Naive thymus-derived CD4-positive, alpha-beta T cell (primary cell): ENCODE data around the gene S100A10. TPM values are rescaled to one million over a fixed set of nuclear protein-coding genes. Genes with fewer than 3 reads are reported as not detected.

ENCODE experiments used
- ATAC-seq: fragments of 150-1000 bp; cut with Tn5 transposase; 2 replicates; pipeline ENCODE4 v1.10.0; 2021; ENCODE audit warnings: mild to moderate bottlenecking, moderate library complexity
- CTCF ChIA-PET: fragments of 350-600 bp; sonication (Branson Sonifier 250); formaldehyde crosslinking; loops from one replicate; lab custom pipeline; 2021; ENCODE audit warnings: antibody characterized with exemption; lab: Charles Lee
- POLR2A ChIA-PET: fragments of 350-600 bp; sonication (Branson Sonifier 250); formaldehyde crosslinking; loops from one replicate; lab custom pipeline; 2021; ENCODE audit warnings: antibody characterized with exemption, inconsistent platforms; lab: Charles Lee
- DNase-seq, 9 donors: peaks; one replicate each; pipeline versions ENCODE4 v3.0.0 to v3.0.0-alpha.2; 2020 to 2022; ENCODE audit warnings: mixed read lengths in 1 of 9
- H3K27ac ChIP-seq: one replicate; pipeline ENCODE4 v1.7.0; 2013; ENCODE audit warnings: mild to moderate bottlenecking, low read depth, low read length, moderate library complexity
- H3K27me3 ChIP-seq, 2 donors: one replicate each; pipeline ENCODE4 v1.7.0; 2013; ENCODE audit warnings: low read length in 2 of 2, mild to moderate bottlenecking in 2 of 2, moderate library complexity in 2 of 2; ENCODE audit not compliant: control insufficient read depth in 2 of 2, insufficient read depth in 2 of 2
- H3K36me3 ChIP-seq, 3 experiments: 1 replicate in 2 of 3; 2 replicates in 1 of 3; pipeline ENCODE4 v1.7.0; 2013; ENCODE audit warnings: low read length in 3 of 3, mild to moderate bottlenecking in 3 of 3, moderate library complexity in 1 of 3; ENCODE audit not compliant: insufficient read depth in 3 of 3, control insufficient read depth in 2 of 3
- H3K4me1 ChIP-seq, 2 donors: one replicate each; pipeline ENCODE4 v1.7.0; 2013; ENCODE audit warnings: low read length in 2 of 2, mild to moderate bottlenecking in 2 of 2, moderate library complexity in 1 of 2; ENCODE audit not compliant: control insufficient read depth in 2 of 2, insufficient read depth in 2 of 2
- H3K4me3 ChIP-seq: 2 replicates; pipeline ENCODE4 v1.7.0; 2013; ENCODE audit warnings: mild to moderate bottlenecking, low read length
- H3K9me3 ChIP-seq, 3 experiments: 1 replicate in 2 of 3; 2 replicates in 1 of 3; pipeline ENCODE4 v1.7.0; 2013; ENCODE audit warnings: low read length in 3 of 3; ENCODE audit not compliant: control insufficient read depth in 2 of 3
- H3K27ac Mint-ChIP-seq, 9 donors: one replicate each; pipeline ENCODE4 v1.8.0; 2020 to 2022; ENCODE audit warnings: mixed read lengths in 9 of 9, mild to moderate bottlenecking in 8 of 9, moderate library complexity in 5 of 9, inconsistent platforms in 2 of 9
- H3K27me3 Mint-ChIP-seq, 5 donors: one replicate each; pipeline ENCODE4 v1.8.0; 2021 to 2022; ENCODE audit warnings: mixed read lengths in 5 of 5, mild to moderate bottlenecking in 1 of 5
- H3K36me3 Mint-ChIP-seq, 5 donors: one replicate each; pipeline ENCODE4 v1.8.0; 2020 to 2022; ENCODE audit warnings: mixed read lengths in 5 of 5, mild to moderate bottlenecking in 3 of 5, inconsistent platforms in 1 of 5
- H3K4me1 Mint-ChIP-seq, 7 donors: one replicate each; pipeline ENCODE4 v1.8.0; 2020 to 2022; ENCODE audit warnings: mixed read lengths in 7 of 7, mild to moderate bottlenecking in 3 of 7, inconsistent platforms in 1 of 7
- H3K4me3 Mint-ChIP-seq, 10 donors: one replicate each; pipeline ENCODE4 v1.8.0; 2020 to 2022; ENCODE audit warnings: mild to moderate bottlenecking in 10 of 10, mixed read lengths in 10 of 10, moderate library complexity in 6 of 10, inconsistent platforms in 2 of 10
- H3K9me3 Mint-ChIP-seq, 11 donors: one replicate each; pipeline ENCODE4 v1.8.0; 2020 to 2022; ENCODE audit warnings: mixed read lengths in 11 of 11, mild to moderate bottlenecking in 4 of 11, inconsistent platforms in 1 of 11, moderate library complexity in 1 of 11
- intact Hi-C, 2 donors: fragments of 100-400 bp; cut with micrococcal nuclease; formaldehyde crosslinking; loops; one replicate each; pipeline ENCODE4 v1.15.1; 2023
- polyA plus RNA-seq, 2 donors: library from polyadenylated mRNA; unstranded; fragments of 300-500 nt; fragmentation: Illumina TruSeq; gene quantifications; one replicate each; pipeline ENCODE4 v1.2.3, GENCODE V29; 2021
- total RNA-seq, 6 experiments: library from RNA in 5 of 6; stranded (reverse) in 5 of 6; gene quantifications; 1 replicate in 5 of 6; 2 replicates in 1 of 6; pipeline ENCODE4 v1.2.3 and lab custom pipeline; 2021 to 2026

Gene S100A10
- 100 to 1,000 TPM; 131 to 361 (median 143) TPM for total RNA-seq
- polyA plus RNA-seq, result 100 to 1,000 TPM; 458 to 492 TPM
- total RNA-seq (lab: John Stamatoyannopoulos, UW), result 24.5 reads per million, percentile 55 among the genes with 10 or more reads in this experiment

GRCh38 chr1:151993734-151994496 lies at the start of gene S100A10:
Gene S100A10, minus strand, starts transcription at chr1:151993859. Its CDS starts 7,629 bp downstream, at chr1:151986230.
- Mint-ChIP-seq H3K27ac (peak within 1 kb of the TSS; percentile 89 to 98 (median 95)), H3K9me3 (no peaks in the 10 kb centered on the region), H3K4me1 (peaks cover 33 to 55% (median 45%) of the 10 kb centered on the region in 7 donors), H3K27me3 (peaks cover 0 to 10% (median 0%) of the 10 kb centered on the region in 5 donors), H3K36me3 (peaks cover 0 to 17% (median 0%) of the 10 kb centered on the region in 5 donors), H3K4me3 (peak within 1 kb of the TSS; percentile 90 to 100 (median 96))
- ChIA-PET POLR2A (interaction anchor here (0.6 to 2.9 kb wide), 7 partner anchors 10 to 154 kb away, joined by 3 to 13 read pairs (median 4); partner anchors contain the start of gene C2CD4D), CTCF (interaction anchor here (1.6 to 2.6 kb wide), 3 partner anchors 8 to 59 kb away, joined by 3 to 14 read pairs (median 10); no protein-coding TSS in a partner anchor)
- DNase-seq (peak; percentile 64 to 82 (median 81)), ATAC-seq (peak; percentile 85)
- intact Hi-C loops, result loop anchor here (1.0 to 10.0 kb wide), 10 partner anchors 41 to 452 kb away; partner anchors contain the start of genes C2CD4D (in 1 of the 2), SNX27 (in 1 of the 2), TDRKH (in 1 of the 2) and THEM4 (in 1 of the 2)
- no peaks in the 10 kb centered on the region for H3K9me3 ChIP-seq
- no peaks in the 10 kb centered on the region for H3K27me3 ChIP-seq
- H3K4me1 ChIP-seq, result peaks cover 22 to 37% of the 10 kb centered on the region in 2 donors
- H3K36me3 ChIP-seq, result peaks cover 0 to 6% (median 0%) of the 10 kb centered on the region in 3 experiments
- peak within 1 kb of the TSS; percentile 88 for H3K4me3 ChIP-seq
- peak within 1 kb of the TSS; percentile 83 for H3K27ac ChIP-seq

GRCh38 chr1:152042030-152042429 lies 48.4 kb upstream of the S100A10 start:
- no peak overlapping the region for H3K4me3 Mint-ChIP-seq
- H3K4me1 ChIP-seq, result peaks cover 3 to 4% of the 10 kb centered on the region in 2 donors
- CTCF ChIA-PET, result interaction anchor here (1.7 kb wide), 1 partner anchor 11 kb away, joined by 4 read pairs; no protein-coding TSS in a partner anchor

DNA sequence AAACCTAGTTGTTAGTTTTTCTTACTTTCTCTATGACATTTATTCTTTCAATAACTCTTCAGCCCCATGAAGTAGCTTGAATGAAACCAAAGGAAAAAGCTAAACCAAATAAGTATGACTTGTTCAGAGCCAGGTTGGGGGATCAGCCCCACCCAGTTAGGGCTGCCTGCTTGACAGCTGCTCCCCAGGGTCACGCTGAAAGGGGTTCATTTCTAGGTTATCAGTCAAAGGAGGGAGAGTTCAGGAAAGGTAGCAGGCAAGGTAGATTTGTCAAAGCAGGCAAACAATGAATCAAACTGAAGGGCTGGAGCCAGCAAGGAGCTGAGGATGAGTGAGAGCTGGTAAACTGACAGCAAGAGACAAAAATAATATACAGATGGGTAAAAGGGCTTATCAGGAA lies 46.2 kb upstream of the S100A10 start:
- Mint-ChIP-seq H3K36me3 (peaks cover 0 to 8% (median 0%) of the 10 kb centered on the region in 5 donors), H3K4me1 (peaks cover 8 to 25% (median 18%) of the 10 kb centered on the region in 7 donors), H3K4me3 (no peak overlapping the region), H3K27me3 (no peaks in the 10 kb centered on the region), H3K27ac (no peak overlapping the region), H3K9me3 (peaks cover 0 to 1% (median 0%) of the 10 kb centered on the region in 11 donors)
- Histone ChIP-seq H3K36me3 (no peaks in the 10 kb centered on the region), H3K27ac (no peak overlapping the region), H3K27me3 (no peaks in the 10 kb centered on the region), H3K4me3 (no peak overlapping the region), H3K4me1 (peaks cover under 1 to 2% of the 10 kb centered on the region in 2 donors), H3K9me3 (no peaks in the 10 kb centered on the region)
- ChIA-PET POLR2A (interaction anchor here (1.2 kb wide), 1 partner anchor 9 kb away, joined by 3 read pairs; no protein-coding TSS in a partner anchor), CTCF (interaction anchor here (0.6 to 1.2 kb wide), 2 partner anchors 10 to 139 kb away, joined by 3 to 4 read pairs; no protein-coding TSS in a partner anchor)
- no peak for DNase-seq
- ATAC-seq, result no peak
- intact Hi-C loops, result loop anchor here in 1 of 2 donors (5.0 kb wide), 1 partner anchor 422 kb away; no protein-coding TSS in a partner anchor

More at GRCh38 chr1:152042030-152042429, 48.4 kb upstream of the S100A10 start:
- Histone ChIP-seq H3K36me3 (no peaks in the 10 kb centered on the region), H3K27me3 (no peaks in the 10 kb centered on the region), H3K27ac (no peak overlapping the region), H3K4me3 (no peak overlapping the region), H3K9me3 (no peaks in the 10 kb centered on the region)
- H3K27me3 Mint-ChIP-seq, result no peaks in the 10 kb centered on the region
- H3K9me3 Mint-ChIP-seq, result no peaks in the 10 kb centered on the region
- intact Hi-C loops, result no loop called here
- H3K36me3 Mint-ChIP-seq, result peaks cover 0 to 2% (median 0%) of the 10 kb centered on the region in 5 donors
- no peak for DNase-seq
- H3K4me1 Mint-ChIP-seq, result peaks cover 5 to 29% (median 11%) of the 10 kb centered on the region in 7 donors
- POLR2A ChIA-PET, result no interaction called here
- no peak for ATAC-seq
- no peak overlapping the region for H3K27ac Mint-ChIP-seq

GRCh38 chr1:152039461-152039860 lies 45.8 kb upstream of the S100A10 start:
- POLR2A ChIA-PET, result interaction anchor here (1.2 kb wide), 1 partner anchor 9 kb away, joined by 3 read pairs; no protein-coding TSS in a partner anchor
- Histone ChIP-seq H3K36me3 (no peaks in the 10 kb centered on the region), H3K4me3 (no peak overlapping the region), H3K27me3 (no peaks in the 10 kb centered on the region), H3K4me1 (peaks cover 4 to 5% of the 10 kb centered on the region in 2 donors), H3K27ac (no peak overlapping the region), H3K9me3 (no peaks in the 10 kb centered on the region)
- CTCF ChIA-PET, result interaction anchor here (1.2 kb wide), 1 partner anchor 9 kb away, joined by 4 read pairs; no protein-coding TSS in a partner anchor
- no peaks in the 10 kb centered on the region for H3K27me3 Mint-ChIP-seq
- no peak for ATAC-seq
- H3K36me3 Mint-ChIP-seq, result peaks cover 0 to 11% (median 0%) of the 10 kb centered on the region in 5 donors
- no peak overlapping the region for H3K27ac Mint-ChIP-seq
- DNase-seq, result no peak
- peaks cover 0 to 1% (median 0%) of the 10 kb centered on the region in 11 donors for H3K9me3 Mint-ChIP-seq
- H3K4me1 Mint-ChIP-seq, result peaks cover 4 to 27% (median 19%) of the 10 kb centered on the region in 7 donors
- intact Hi-C loops, result loop anchor here in 1 of 2 donors (5.0 kb wide), 1 partner anchor 423 kb away; no protein-coding TSS in a partner anchor
- H3K4me3 Mint-ChIP-seq, result no peak overlapping the region

DNA sequence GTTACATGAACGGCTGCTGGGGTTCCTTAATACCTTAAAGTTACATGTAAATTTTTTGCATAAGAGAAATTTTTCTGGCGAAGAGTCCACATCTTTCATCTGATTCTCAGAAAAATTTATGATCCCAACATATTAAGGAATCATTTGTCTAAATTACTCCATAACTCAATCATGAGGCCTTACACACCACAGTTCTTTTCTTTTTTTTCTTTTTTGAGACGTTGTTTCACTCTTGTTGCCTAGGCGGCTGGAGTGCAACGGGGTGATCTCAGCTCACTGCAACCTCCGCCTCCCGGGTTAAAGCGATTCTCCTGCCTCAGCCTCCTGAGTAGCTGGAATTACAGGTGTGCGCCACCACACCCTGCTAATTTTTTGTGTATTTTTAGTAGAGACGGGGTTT lies 45.2 kb upstream of the S100A10 start:
- Histone ChIP-seq H3K4me3 (no peak overlapping the region), H3K9me3 (no peaks in the 10 kb centered on the region), H3K36me3 (no peaks in the 10 kb centered on the region), H3K4me1 (peaks cover 9 to 11% of the 10 kb centered on the region in 2 donors), H3K27ac (no peak overlapping the region), H3K27me3 (no peaks in the 10 kb centered on the region)
- intact Hi-C loops, result loop anchor here in 1 of 2 donors (5.0 kb wide), 1 partner anchor 423 kb away; no protein-coding TSS in a partner anchor
- Mint-ChIP-seq H3K4me3 (no peak overlapping the region), H3K27me3 (no peaks in the 10 kb centered on the region), H3K9me3 (peaks cover 0 to 1% (median 0%) of the 10 kb centered on the region in 11 donors), H3K36me3 (peaks cover 0 to 14% (median 0%) of the 10 kb centered on the region in 5 donors), H3K27ac (no peak overlapping the region), H3K4me1 (peaks cover 5 to 33% (median 22%) of the 10 kb centered on the region in 7 donors)
- ChIA-PET POLR2A (no interaction called here), CTCF (interaction anchor here (0.6 kb wide), 1 partner anchor 142 kb away, joined by 4 read pairs; no protein-coding TSS in a partner anchor)
- ATAC-seq, result no peak
- no peak for DNase-seq
